BLaER1 (cell line): ENCODE measurements around the gene CDKL1.

ENCODE experiments used
- H3K27ac ChIP-seq: shearing (Covaris generic); formaldehyde crosslinking; 2 replicates; pipeline ENCODE4 v1.8.1; 2022
- H3K27me3 ChIP-seq: shearing (Covaris generic); formaldehyde crosslinking; 2 replicates; pipeline ENCODE4 v1.8.1; 2022
- H3K36me3 ChIP-seq: shearing (Covaris generic); formaldehyde crosslinking; 2 replicates; pipeline ENCODE4 v1.8.1; 2022
- H3K4me1 ChIP-seq: shearing (Covaris generic); formaldehyde crosslinking; 2 replicates; pipeline ENCODE4 v1.8.1; 2022
- H3K4me2 ChIP-seq: shearing (Covaris generic); formaldehyde crosslinking; 2 replicates; pipeline ENCODE4 v1.8.1; 2022
- H3K4me3 ChIP-seq: shearing (Covaris generic); formaldehyde crosslinking; 2 replicates; pipeline ENCODE4 v1.8.1; 2022
- H3K9ac ChIP-seq: shearing (Covaris generic); formaldehyde crosslinking; 2 replicates; pipeline ENCODE4 v1.8.1; 2022
- H3K9me3 ChIP-seq: shearing (Covaris generic); formaldehyde crosslinking; 2 replicates; pipeline ENCODE4 v1.8.1; 2022
- H4K20me1 ChIP-seq: shearing (Covaris generic); formaldehyde crosslinking; 2 replicates; pipeline ENCODE4 v1.8.1; 2022
- Cebpa-rat ChIP-seq: shearing (Covaris generic); IDR thresholded peaks from 2 replicates; pipeline ENCODE4 v1.8.1; 2022

The CDKL1 gene

GRCh38 chr14:50338587-50338986, 58.1 kb downstream of the CDKL1 start:
- Histone ChIP-seq H3K4me3 (no peak overlapping the region), H4K20me1 (no peaks in the 10 kb centered on the region), H3K9me3 (no peaks in the 10 kb centered on the region), H3K36me3 (no peaks in the 10 kb centered on the region), H3K27ac (no peak overlapping the region), H3K4me2 (no peak overlapping the region), H3K4me1 (peaks cover 37% of the 10 kb centered on the region), H3K27me3 (no peaks in the 10 kb centered on the region), H3K9ac (no peak overlapping the region)
- TF ChIP-seq Cebpa-rat: no peak

GRCh38 chr14:50335989-50336824, 60.5 kb downstream of the CDKL1 start:
- H4K20me1 ChIP-seq: no peaks in the 10 kb centered on the region
- peak overlapping the region; percentile 45 for H3K27ac ChIP-seq
- peaks cover 6% of the 10 kb centered on the region; the same call in 1 of the 2 replicates for H3K36me3 ChIP-seq
- TF ChIP-seq Cebpa-rat: no peak
- H3K4me1 ChIP-seq: peaks cover 20% of the 10 kb centered on the region
- H3K4me2 ChIP-seq: peak overlapping the region; percentile 60
- H3K4me3 ChIP-seq: no peak overlapping the region
- H3K9me3 ChIP-seq: no peaks in the 10 kb centered on the region
- H3K27me3 ChIP-seq: no peaks in the 10 kb centered on the region
- H3K9ac ChIP-seq: no peak overlapping the region

- Histone ChIP-seq H4K20me1 (no peaks in the 10 kb centered on the region), H3K4me2 (peak overlapping the region; percentile 60), H3K36me3 (peaks cover 6% of the 10 kb centered on the region), H3K27ac (peak overlapping the region; percentile 10; the same call in 1 of the 2 replicates), H3K9me3 (no peaks in the 10 kb centered on the region), H3K27me3 (no peaks in the 10 kb centered on the region), H3K4me3 (no peak overlapping the region), H3K4me1 (peaks cover 20% of the 10 kb centered on the region), H3K9ac (no peak overlapping the region)
- no peak for TF ChIP-seq Cebpa-rat
These were observed 61.3 kb downstream of the CDKL1 start for GRCh38 chr14:50335389-50335788.

- peaks cover 6% of the 10 kb centered on the region for H3K36me3 ChIP-seq
- no peak overlapping the region for H3K9ac ChIP-seq
- H3K4me3 ChIP-seq: no peak overlapping the region
- H4K20me1 ChIP-seq: no peaks in the 10 kb centered on the region
- H3K4me1 ChIP-seq: peaks cover 20% of the 10 kb centered on the region
- H3K27me3 ChIP-seq: no peaks in the 10 kb centered on the region
- no peak for TF ChIP-seq Cebpa-rat
- no peaks in the 10 kb centered on the region for H3K9me3 ChIP-seq
- H3K27ac ChIP-seq: no peak overlapping the region
- H3K4me2 ChIP-seq: no peak overlapping the region
These were observed 62.5 kb downstream of the CDKL1 start for GRCh38 chr14:50334211-50334610.

- Histone ChIP-seq H3K9me3 (no peaks in the 10 kb centered on the region), H3K4me1 (peaks cover 20% of the 10 kb centered on the region), H3K27ac (no peak overlapping the region), H3K36me3 (peaks cover 12% of the 10 kb centered on the region), H3K27me3 (no peaks in the 10 kb centered on the region), H4K20me1 (no peaks in the 10 kb centered on the region), H3K4me2 (no peak overlapping the region), H3K4me3 (no peak overlapping the region), H3K9ac (no peak overlapping the region)
- no peak for TF ChIP-seq Cebpa-rat
These were observed 63.6 kb downstream of the CDKL1 start for GRCh38 chr14:50333014-50333509.

GRCh38 chr14:50331596-50331995, 65.1 kb downstream of the CDKL1 start:
- H3K4me1 ChIP-seq: peaks cover 19% of the 10 kb centered on the region
- peaks cover 17% of the 10 kb centered on the region for H3K36me3 ChIP-seq
- H3K27ac ChIP-seq: no peak overlapping the region
- H4K20me1 ChIP-seq: no peaks in the 10 kb centered on the region
- TF ChIP-seq Cebpa-rat: no peak
- no peaks in the 10 kb centered on the region for H3K9me3 ChIP-seq
- no peak overlapping the region for H3K4me2 ChIP-seq
- H3K27me3 ChIP-seq: no peaks in the 10 kb centered on the region
- H3K9ac ChIP-seq: no peak overlapping the region
- no peak overlapping the region for H3K4me3 ChIP-seq

GRCh38 chr14:50321009-50321660, 75.5 kb downstream of the CDKL1 start:
- TF ChIP-seq Cebpa-rat: no peak
- H3K4me2 ChIP-seq: peak overlapping the region; percentile 20
- H3K4me3 ChIP-seq: no peak overlapping the region
- no peak overlapping the region for H3K9ac ChIP-seq
- H3K4me1 ChIP-seq: peaks cover 8% of the 10 kb centered on the region; the same call in 1 of the 2 replicates
- H4K20me1 ChIP-seq: peaks cover 11% of the 10 kb centered on the region; the same call in 1 of the 2 replicates
- H3K27me3 ChIP-seq: no peaks in the 10 kb centered on the region
- no peak overlapping the region for H3K27ac ChIP-seq
- H3K9me3 ChIP-seq: no peaks in the 10 kb centered on the region
- peaks cover 25% of the 10 kb centered on the region for H3K36me3 ChIP-seq

GRCh38 chr14:50320283-50320682, 76.4 kb downstream of the CDKL1 start:
- TF ChIP-seq Cebpa-rat: no peak
- Histone ChIP-seq H3K36me3 (peaks cover 20% of the 10 kb centered on the region), H3K4me3 (no peak overlapping the region), H3K9ac (no peak overlapping the region), H3K27me3 (no peaks in the 10 kb centered on the region), H3K4me2 (no peak overlapping the region), H3K4me1 (peaks cover 8% of the 10 kb centered on the region; the same call in 1 of the 2 replicates), H3K9me3 (peaks cover 7% of the 10 kb centered on the region; the same call in 1 of the 2 replicates), H4K20me1 (peaks cover 11% of the 10 kb centered on the region; the same call in 1 of the 2 replicates), H3K27ac (no peak overlapping the region)

- no peak overlapping the region for H3K4me2 ChIP-seq
- H3K36me3 ChIP-seq: peaks cover 18% of the 10 kb centered on the region
- peaks cover 11% of the 10 kb centered on the region for H3K9me3 ChIP-seq
- no peak overlapping the region for H3K4me3 ChIP-seq
- H3K9ac ChIP-seq: no peak overlapping the region
- peaks cover 8% of the 10 kb centered on the region; the same call in 1 of the 2 replicates for H3K4me1 ChIP-seq
- H3K27ac ChIP-seq: no peak overlapping the region
- TF ChIP-seq Cebpa-rat: no peak
- H3K27me3 ChIP-seq: no peaks in the 10 kb centered on the region
- peaks cover 11% of the 10 kb centered on the region; the same call in 1 of the 2 replicates for H4K20me1 ChIP-seq
These were observed 77.0 kb downstream of the CDKL1 start for GRCh38 chr14:50319721-50320120.

- peaks cover 18% of the 10 kb centered on the region for H3K36me3 ChIP-seq
- no peaks in the 10 kb centered on the region for H3K27me3 ChIP-seq
- H3K27ac ChIP-seq: no peak overlapping the region
- no peak overlapping the region; the same call in 1 of the 2 replicates for H3K9ac ChIP-seq
- H3K9me3 ChIP-seq: peaks cover 15% of the 10 kb centered on the region
- no peak overlapping the region for H3K4me3 ChIP-seq
- H3K4me1 ChIP-seq: peaks cover 8% of the 10 kb centered on the region; the same call in 1 of the 2 replicates
- H4K20me1 ChIP-seq: peaks cover 11% of the 10 kb centered on the region; the same call in 1 of the 2 replicates
- no peak overlapping the region for H3K4me2 ChIP-seq
- TF ChIP-seq Cebpa-rat: no peak
These were observed 77.4 kb downstream of the CDKL1 start for GRCh38 chr14:50319293-50319692.
